K562 (cell line): ENCODE results near the gene WDR46. TPM values are rescaled to one million over a fixed set of nuclear protein-coding genes. Genes with fewer than 3 reads are reported as not detected.

Experiments
- CHD1 ChIP-seq: fragments of 200-600 bp; sonication (generic); IDR thresholded peaks from one replicate; pipeline ENCODE4 v1.6.1; 2012; ENCODE audit warnings: mild to moderate bottlenecking, moderate library complexity, low read length, inconsistent platforms
- CREB1 ChIP-seq, 2 experiments: sonication (generic) in 1 of 2; formaldehyde crosslinking in 1 of 2; IDR thresholded peaks; 2 replicates each; pipeline versions ENCODE4 v1.6.1 to v1.8.0; 2012 to 2022; ENCODE audit warnings: inconsistent platforms in 1 of 2, mild to moderate bottlenecking in 1 of 2, missing genetic modification reagents in 1 of 2, moderate library complexity in 1 of 2
- HNRNPK ChIP-seq: fragments of 200-400 bp; formaldehyde crosslinking; IDR thresholded peaks from one replicate; pipeline ENCODE4 v1.6.1; 2018; ENCODE audit warnings: mild to moderate bottlenecking, low read depth, low read length; ENCODE audit not compliant: poor library complexity, severe bottlenecking
- MTA3 ChIP-seq: fragments of 450-650 bp; formaldehyde crosslinking; IDR thresholded peaks from 2 replicates; pipeline ENCODE4 v1.6.1; 2017; ENCODE audit warnings: mild to moderate bottlenecking, borderline replicate concordance
- NR2C2 ChIP-seq, 2 experiments: fragments of 200-800 bp in 1 of 2; sonication (Bioruptor generic) in 1 of 2; sonication (generic) in 1 of 2; formaldehyde crosslinking in 1 of 2; IDR thresholded peaks; 2 replicates each; pipeline versions ENCODE4 v1.6.1 to v1.8.0; 2016 to 2022; ENCODE audit warnings: mild to moderate bottlenecking in 1 of 2, missing compliant biosample characterization in 1 of 2, missing genetic modification characterization in 1 of 2, missing genetic modification reagents in 1 of 2
- POLR2AphosphoS5 ChIP-seq: IDR thresholded peaks from 2 replicates; pipeline ENCODE4 v1.6.1; 2011; ENCODE audit warnings: mild to moderate bottlenecking, low read depth, low read length, moderate library complexity; ENCODE audit not compliant: control insufficient read depth, insufficient read depth
- RUNX1 ChIP-seq: sonication (generic); IDR thresholded peaks from 2 replicates; pipeline ENCODE4 v1.6.1; 2016; ENCODE audit warnings: antibody characterized with exemption, low read depth
- SMARCA4 ChIP-seq: fragments of 450-650 bp; IDR thresholded peaks from 2 replicates; pipeline ENCODE4 v1.6.1; 2016
- SMARCB1 ChIP-seq: IDR thresholded peaks from 2 replicates; pipeline ENCODE4 v1.6.1; 2011; ENCODE audit warnings: improper control_type of control experiment, low read depth; ENCODE audit not compliant: insufficient read length
- SREBF2 ChIP-seq: sonication (generic); formaldehyde crosslinking; IDR thresholded peaks from 2 replicates; pipeline ENCODE4 v1.4.0; 2020; ENCODE audit warnings: mild to moderate bottlenecking, missing genetic modification reagents
- ZC3H4 ChIP-seq: sonication (generic); formaldehyde crosslinking; IDR thresholded peaks from 2 replicates; pipeline ENCODE4 v1.9.0; 2021; ENCODE audit warnings: missing genetic modification reagents, borderline replicate concordance
- ZNF24 ChIP-seq: fragments of 450-650 bp; IDR thresholded peaks from 2 replicates; pipeline ENCODE4 v1.6.1; 2016
- ZNF785 ChIP-seq: fragments of 250-450 bp; sonication (Bioruptor Pico); IDR thresholded peaks from 2 replicates; pipeline ENCODE4 v1.4.0; 2020; ENCODE audit warnings: mild to moderate bottlenecking
- polyA plus RNA-seq, 8 experiments: library from polyadenylated mRNA; depleted of rRNA in 4 of 8; stranded (reverse) in 5 of 8; unstranded in 3 of 8; fragments of >200 nt; fragmentation: Nextera tagmentation in 2 of 8; fragmentation: Illumina TruSeq in 1 of 8; extraction: Ambion mirVana in 2 of 8; extraction: Trizol in 1 of 8; gene quantifications; 2 replicates each; pipeline versions ENCODE4 v1.2.1 to v1.2.3, GENCODE V29; 2011 to 2014; ENCODE audit warnings: inconsistent platforms in 1 of 8, missing spikeins in 1 of 8
- total RNA-seq, 7 experiments: library from RNA; depleted of rRNA in 6 of 7; stranded (reverse); fragments of >200 nt in 6 of 7; fragmentation: Illumina TruSeq in 2 of 7; extraction: Trizol in 2 of 7; gene quantifications; 2 replicates each; pipeline versions ENCODE4 v1.2.1 to v1.2.3, GENCODE V29; 2011 to 2021; ENCODE audit warnings: low replicate concordance in 1 of 7
- TF ChIP-seq, protein P1 (sequence below): sonication (generic); formaldehyde crosslinking; IDR thresholded peaks from 2 replicates; pipeline ENCODE4 v1.8.0; 2022; ENCODE audit warnings: mild to moderate bottlenecking, missing genetic modification reagents
- TF ChIP-seq, protein P2 (sequence below), 2 experiments: fragments of 450-650 bp; conservative IDR thresholded peaks; 2 replicates each; pipeline ENCODE4 v1.6.1; 2017; ENCODE audit warnings: mild to moderate bottlenecking in 2 of 2, moderate library complexity in 2 of 2
- TF ChIP-seq, protein P3 (sequence below): fragments of 250-450 bp; sonication (Bioruptor Pico); IDR thresholded peaks from 2 replicates; pipeline ENCODE4 v1.8.0; 2022; ENCODE audit warnings: moderate library complexity, mild to moderate bottlenecking, inconsistent platforms
- TF ChIP-seq, protein P4 (sequence below): fragments of 200-400 bp; formaldehyde crosslinking; IDR thresholded peaks from 2 replicates; pipeline ENCODE4 v1.6.1; 2017; ENCODE audit warnings: mild to moderate bottlenecking, low read depth, low read length, moderate library complexity
- TF ChIP-seq, protein P5 (sequence below): fragments of 250-450 bp; sonication (Bioruptor Pico); IDR thresholded peaks from 2 replicates; pipeline ENCODE4 v1.6.1; 2021; ENCODE audit warnings: mild to moderate bottlenecking

Gene WDR46
- total and polyA plus RNA-seq, 9 of the 15 experiments (the other 6 are each of a cell fraction or from before 2014, with no cell fraction given): 8.9 to 146 (median 93.1) TPM

DNA sequence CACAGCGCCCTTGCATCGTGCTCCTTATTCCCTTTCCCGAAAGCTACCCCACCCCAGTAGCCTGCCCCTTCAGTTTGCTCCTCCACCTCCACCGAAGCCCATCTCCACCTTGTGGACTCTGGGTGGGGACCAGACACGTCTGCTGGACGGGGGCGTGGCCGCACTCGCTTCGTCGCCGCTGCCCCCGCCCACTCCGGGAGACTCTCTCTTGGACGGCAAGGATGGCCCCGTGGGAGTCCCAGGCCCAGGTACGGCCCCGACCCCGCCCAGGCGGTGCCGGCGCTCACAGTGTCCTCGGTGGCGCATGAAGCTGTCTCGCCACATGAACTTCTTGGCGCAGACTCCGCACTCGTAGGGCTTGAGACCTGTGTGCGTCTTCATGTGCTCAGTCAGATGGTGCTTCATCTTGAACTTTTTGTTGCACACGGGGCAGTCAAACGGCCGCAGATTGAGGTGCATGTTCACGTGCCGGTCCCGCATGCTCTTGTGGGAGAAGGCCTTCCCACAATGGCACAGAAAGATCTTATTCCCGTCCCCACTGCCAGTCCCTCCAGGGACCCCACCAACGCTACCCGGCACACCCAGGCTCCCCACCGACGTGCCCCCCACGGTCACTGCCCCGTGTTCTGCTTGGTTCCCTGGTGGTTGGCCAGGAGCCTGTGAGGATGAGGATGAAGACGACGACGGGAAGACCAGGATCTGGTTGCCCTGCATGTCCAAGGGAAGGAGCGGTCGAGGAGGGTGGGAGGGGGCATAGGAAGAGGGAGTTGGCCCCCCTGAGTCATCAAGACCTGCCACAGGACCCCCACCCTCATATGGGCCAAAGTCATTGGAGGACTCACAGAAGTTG lies 26.1 kb upstream of the WDR46 start (continued):
- TF ChIP-seq NR2C2 (CRISPR knock-in tag; IDR thresholded peaks at IDR 0.05) (no peak), NR2C2 (tag; IDR thresholded peaks at IDR 0.05) (no peak; the same call in 1 of the 2 replicates), RUNX1 (0 out of 2 replicates have a peak, but pooled peaks have one; percentile 17), ZNF24 (no peak), HNRNPK (no peak), SMARCB1 (no peak), ZC3H4 (CRISPR knock-in tag) (no peak), CREB1 (IDR thresholded peaks at IDR 0.05) (peak; percentile 12; the same call in 1 of the 2 replicates), CREB1 (CRISPR knock-in tag; IDR thresholded peaks at IDR 0.05) (0 out of 2 replicates have a peak, but pooled peaks have one; percentile 49), MTA3 (0 out of 2 replicates have a peak, but pooled peaks have one; percentile 74), ZNF785 (CRISPR knock-in tag) (no peak), SREBF2 (0 out of 2 replicates have a peak, but pooled peaks have one; percentile 32), CHD1 (no peak), POLR2AphosphoS5 (no peak), SMARCA4 (no peak)
- TF ChIP-seq, protein P1, sequence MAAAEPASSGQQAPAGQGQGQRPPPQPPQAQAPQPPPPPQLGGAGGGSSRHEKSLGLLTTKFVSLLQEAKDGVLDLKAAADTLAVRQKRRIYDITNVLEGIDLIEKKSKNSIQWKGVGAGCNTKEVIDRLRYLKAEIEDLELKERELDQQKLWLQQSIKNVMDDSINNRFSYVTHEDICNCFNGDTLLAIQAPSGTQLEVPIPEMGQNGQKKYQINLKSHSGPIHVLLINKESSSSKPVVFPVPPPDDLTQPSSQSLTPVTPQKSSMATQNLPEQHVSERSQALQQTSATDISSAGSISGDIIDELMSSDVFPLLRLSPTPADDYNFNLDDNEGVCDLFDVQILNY (CRISPR knock-in tag): 0 out of 2 replicates have a peak, but pooled peaks have one; percentile 55
- TF ChIP-seq, protein P2, sequence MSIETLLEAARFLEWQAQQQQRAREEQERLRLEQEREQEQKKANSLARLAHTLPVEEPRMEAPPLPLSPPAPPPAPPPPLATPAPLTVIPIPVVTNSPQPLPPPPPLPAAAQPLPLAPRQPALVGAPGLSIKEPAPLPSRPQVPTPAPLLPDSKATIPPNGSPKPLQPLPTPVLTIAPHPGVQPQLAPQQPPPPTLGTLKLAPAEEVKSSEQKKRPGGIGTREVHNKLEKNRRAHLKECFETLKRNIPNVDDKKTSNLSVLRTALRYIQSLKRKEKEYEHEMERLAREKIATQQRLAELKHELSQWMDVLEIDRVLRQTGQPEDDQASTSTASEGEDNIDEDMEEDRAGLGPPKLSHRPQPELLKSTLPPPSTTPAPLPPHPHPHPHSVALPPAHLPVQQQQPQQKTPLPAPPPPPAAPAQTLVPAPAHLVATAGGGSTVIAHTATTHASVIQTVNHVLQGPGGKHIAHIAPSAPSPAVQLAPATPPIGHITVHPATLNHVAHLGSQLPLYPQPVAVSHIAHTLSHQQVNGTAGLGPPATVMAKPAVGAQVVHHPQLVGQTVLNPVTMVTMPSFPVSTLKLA (conservative IDR thresholded peaks at IDR 0.05): peak; percentile 57 to 65; a peak in 1 of 4 replicates
- TF ChIP-seq, protein P3, sequence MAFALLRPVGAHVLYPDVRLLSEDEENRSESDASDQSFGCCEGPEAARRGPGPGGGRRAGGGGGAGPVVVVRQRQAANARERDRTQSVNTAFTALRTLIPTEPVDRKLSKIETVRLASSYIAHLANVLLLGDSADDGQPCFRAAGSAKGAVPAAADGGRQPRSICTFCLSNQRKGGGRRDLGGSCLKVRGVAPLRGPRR (CRISPR knock-in tag): no peak
- TF ChIP-seq, protein P4, sequence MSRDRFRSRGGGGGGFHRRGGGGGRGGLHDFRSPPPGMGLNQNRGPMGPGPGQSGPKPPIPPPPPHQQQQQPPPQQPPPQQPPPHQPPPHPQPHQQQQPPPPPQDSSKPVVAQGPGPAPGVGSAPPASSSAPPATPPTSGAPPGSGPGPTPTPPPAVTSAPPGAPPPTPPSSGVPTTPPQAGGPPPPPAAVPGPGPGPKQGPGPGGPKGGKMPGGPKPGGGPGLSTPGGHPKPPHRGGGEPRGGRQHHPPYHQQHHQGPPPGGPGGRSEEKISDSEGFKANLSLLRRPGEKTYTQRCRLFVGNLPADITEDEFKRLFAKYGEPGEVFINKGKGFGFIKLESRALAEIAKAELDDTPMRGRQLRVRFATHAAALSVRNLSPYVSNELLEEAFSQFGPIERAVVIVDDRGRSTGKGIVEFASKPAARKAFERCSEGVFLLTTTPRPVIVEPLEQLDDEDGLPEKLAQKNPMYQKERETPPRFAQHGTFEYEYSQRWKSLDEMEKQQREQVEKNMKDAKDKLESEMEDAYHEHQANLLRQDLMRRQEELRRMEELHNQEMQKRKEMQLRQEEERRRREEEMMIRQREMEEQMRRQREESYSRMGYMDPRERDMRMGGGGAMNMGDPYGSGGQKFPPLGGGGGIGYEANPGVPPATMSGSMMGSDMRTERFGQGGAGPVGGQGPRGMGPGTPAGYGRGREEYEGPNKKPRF: no peak
- TF ChIP-seq, protein P5, sequence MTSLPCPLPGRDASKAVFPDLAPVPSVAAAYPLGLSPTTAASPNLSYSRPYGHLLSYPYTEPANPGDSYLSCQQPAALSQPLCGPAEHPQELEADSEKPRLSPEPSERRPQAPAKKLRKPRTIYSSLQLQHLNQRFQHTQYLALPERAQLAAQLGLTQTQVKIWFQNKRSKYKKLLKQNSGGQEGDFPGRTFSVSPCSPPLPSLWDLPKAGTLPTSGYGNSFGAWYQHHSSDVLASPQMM (CRISPR knock-in tag): no peak
